Measurements from ENCODE around the gene CRB3. TPM values are rescaled to one million over a fixed set of nuclear protein-coding genes. Genes with fewer than 3 reads are reported as not detected.

CRB3 gene
- total and polyA plus RNA-seq, 4 donors: 19.2 to 38.7 (median 28.9) TPM

- TF ChIP-seq MAX (IDR thresholded peaks at IDR 0.05): peak; percentile 32
- peak; percentile 35 for TF ChIP-seq YY1 (IDR thresholded peaks at IDR 0.05)
- peak; percentile 35 for TF ChIP-seq TAF1 (conservative IDR thresholded peaks at IDR 0.05)
- TF ChIP-seq ATF3 (IDR thresholded peaks at IDR 0.05): no peak
- no peak for TF ChIP-seq HNF4A (conservative IDR thresholded peaks at IDR 0.05)
These were observed 3.8 kb upstream of the CRB3 start (continued) for GRCh38 chr19:6460099-6460884.

GRCh38 chr19:6465006-6465405 lies 935 bp downstream of the CRB3 start:
- peak overlapping the region; percentile 12 to 83 (median 68) for H3K4me3 ChIP-seq (ENCODE audit: low read depth in 1 of 3, low read length in 3 of 3)
- DNase-seq (ENCODE audit: low spot score): no peak
- no peak for TF ChIP-seq TAF1 (conservative IDR thresholded peaks at IDR 0.05)
- no peak for TF ChIP-seq FOXA2 (IDR thresholded peaks at IDR 0.05)
- TF ChIP-seq CTCF (IDR thresholded peaks at IDR 0.05; ENCODE audit: low read depth, low read length, missing input control): no peak
- no peak for TF ChIP-seq FOXA1 (IDR thresholded peaks at IDR 0.05)
- TF ChIP-seq HNF4G (IDR thresholded peaks at IDR 0.05): no peak
- no peak for TF ChIP-seq YY1 (IDR thresholded peaks at IDR 0.05)
- no peak for TF ChIP-seq REST (IDR thresholded peaks at IDR 0.05)
- TF ChIP-seq NR2F2 (IDR thresholded peaks at IDR 0.05): no peak
- no peak for TF ChIP-seq JUND (IDR thresholded peaks at IDR 0.05)
- no peak for TF ChIP-seq ATF3 (IDR thresholded peaks at IDR 0.05)
- TF ChIP-seq EGR1 (IDR thresholded peaks at IDR 0.05; ENCODE audit: low read depth in 2 of 2): no peak
- TF ChIP-seq RAD21 (IDR thresholded peaks at IDR 0.05): no peak
- no peak for TF ChIP-seq MAX (IDR thresholded peaks at IDR 0.05)
- TF ChIP-seq ZBTB33 (IDR thresholded peaks at IDR 0.05): no peak
- no peak for TF ChIP-seq SP1 (IDR thresholded peaks at IDR 0.05)
- no peak for TF ChIP-seq GABPA (IDR thresholded peaks at IDR 0.05 in 1 of 2, conservative IDR thresholded peaks at IDR 0.05 in 1 of 2)
- TF ChIP-seq HNF4A (conservative IDR thresholded peaks at IDR 0.05): no peak
- no peak for TF ChIP-seq RXRA (IDR thresholded peaks at IDR 0.05)
- peak overlapping the region in 1 of 2 donors; percentile 17 for H3K9ac ChIP-seq (ENCODE audit: low read depth in 1 of 2, low read length in 2 of 2)
- H3K4me1 ChIP-seq (ENCODE audit: control insufficient read depth in 4 of 4, insufficient read depth in 4 of 4, low read length in 3 of 4): peaks cover 0 to 15% (median 10%) of the 10 kb centered on the region in 4 donors
- no peaks in the 10 kb centered on the region for H3K27me3 ChIP-seq (ENCODE audit: control insufficient read depth in 4 of 4, insufficient read depth in 4 of 4, low read length in 3 of 4)
- H3K27ac ChIP-seq (ENCODE audit: low read depth in 1 of 2, low read length in 2 of 2): peak overlapping the region in 1 of 2 donors; percentile 88
- H3K9me3 ChIP-seq (ENCODE audit: control insufficient read depth in 4 of 4, low read length in 3 of 4): no peaks in the 10 kb centered on the region
- peaks cover 3 to 9% (median 5%) of the 10 kb centered on the region in 4 donors for H3K36me3 ChIP-seq (ENCODE audit: control insufficient read depth in 4 of 4, insufficient read depth in 3 of 4, low read depth in 1 of 4, low read length in 3 of 4)
- WGBS: 45% methylated on average over 9 of the region's 9 CpGs

All from liver (tissue), 9 donors.